ENCODE data around the gene C1orf159.
"Not testable (repeated sequence)": the region's sequence is repeated elsewhere in the genome, so short reads cannot be mapped to it uniquely, and the experiment has no call there.

C1orf159 gene

DNA sequence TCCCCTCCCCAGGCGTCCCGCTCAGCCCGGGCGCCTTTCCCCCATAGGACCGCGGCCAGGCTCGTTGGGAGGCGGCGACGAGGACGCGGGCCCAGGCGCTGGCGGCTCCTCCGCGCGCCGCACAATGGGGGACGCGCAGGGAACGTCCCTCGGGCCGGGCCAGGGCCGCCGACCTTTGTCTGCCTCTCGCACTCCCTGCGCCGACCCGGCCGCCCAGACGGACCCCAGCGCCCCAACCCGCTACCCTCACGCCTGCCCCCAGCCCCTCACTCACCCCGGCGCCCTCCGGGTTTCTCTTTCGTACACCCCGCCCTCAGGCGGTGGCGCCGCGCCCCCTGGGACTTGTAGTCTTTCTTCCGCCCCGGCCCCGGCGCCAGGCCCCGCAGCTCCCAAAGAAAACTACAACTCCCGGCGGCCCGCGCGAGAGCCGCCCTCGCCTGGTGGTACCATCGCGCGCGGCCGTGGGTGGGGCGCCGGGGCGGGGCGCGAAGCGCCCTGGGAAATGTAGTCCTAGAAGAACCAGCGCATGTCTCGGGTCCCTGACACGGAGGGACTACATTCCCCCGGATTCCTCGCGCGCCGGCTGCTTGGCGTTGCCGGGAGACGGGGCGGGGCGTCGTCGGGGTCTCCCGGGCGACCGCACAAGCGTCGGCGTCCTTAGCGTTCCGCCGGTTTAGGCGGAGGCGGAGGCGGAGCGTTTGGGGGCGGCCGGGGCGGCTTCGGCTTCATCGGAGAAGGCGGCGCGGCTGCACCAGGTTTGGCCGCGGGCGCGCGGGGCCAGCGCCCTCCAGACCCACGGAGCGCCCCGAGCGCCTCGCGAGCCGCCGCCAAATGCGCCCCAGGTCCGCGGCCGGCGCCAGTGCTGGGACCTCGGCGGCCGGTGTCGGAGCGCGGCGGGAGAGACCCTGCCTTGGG is at the start of gene C1orf159:
Gene C1orf159, minus strand, starts transcription at position 304 of the 915 bp plus-strand sequence. CDS start 24,546 bp downstream, outside the sequence.
- peak; percentile 84 for DNase-seq

DNA sequence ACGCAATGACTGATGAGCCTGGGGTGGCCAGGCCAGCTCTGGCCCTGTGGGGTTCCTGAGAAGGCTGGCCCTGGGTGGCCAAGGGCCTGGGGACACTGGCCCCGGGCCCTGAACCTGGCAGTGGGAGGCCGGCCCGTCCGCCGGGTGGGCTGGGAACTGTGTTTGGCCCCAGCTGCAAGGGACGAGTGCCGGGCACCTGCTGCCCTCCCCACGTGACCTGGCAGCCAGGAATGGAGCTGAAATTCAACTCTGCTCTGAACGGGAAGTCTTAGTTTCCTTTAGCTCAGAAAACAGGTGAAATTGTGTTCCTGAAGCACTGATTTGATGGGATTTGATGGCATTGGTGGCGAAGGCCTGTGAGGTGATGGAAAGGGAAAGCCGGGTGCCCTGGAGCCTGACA is 49.6 kb upstream of the C1orf159 start:
- no peak for DNase-seq

DNA sequence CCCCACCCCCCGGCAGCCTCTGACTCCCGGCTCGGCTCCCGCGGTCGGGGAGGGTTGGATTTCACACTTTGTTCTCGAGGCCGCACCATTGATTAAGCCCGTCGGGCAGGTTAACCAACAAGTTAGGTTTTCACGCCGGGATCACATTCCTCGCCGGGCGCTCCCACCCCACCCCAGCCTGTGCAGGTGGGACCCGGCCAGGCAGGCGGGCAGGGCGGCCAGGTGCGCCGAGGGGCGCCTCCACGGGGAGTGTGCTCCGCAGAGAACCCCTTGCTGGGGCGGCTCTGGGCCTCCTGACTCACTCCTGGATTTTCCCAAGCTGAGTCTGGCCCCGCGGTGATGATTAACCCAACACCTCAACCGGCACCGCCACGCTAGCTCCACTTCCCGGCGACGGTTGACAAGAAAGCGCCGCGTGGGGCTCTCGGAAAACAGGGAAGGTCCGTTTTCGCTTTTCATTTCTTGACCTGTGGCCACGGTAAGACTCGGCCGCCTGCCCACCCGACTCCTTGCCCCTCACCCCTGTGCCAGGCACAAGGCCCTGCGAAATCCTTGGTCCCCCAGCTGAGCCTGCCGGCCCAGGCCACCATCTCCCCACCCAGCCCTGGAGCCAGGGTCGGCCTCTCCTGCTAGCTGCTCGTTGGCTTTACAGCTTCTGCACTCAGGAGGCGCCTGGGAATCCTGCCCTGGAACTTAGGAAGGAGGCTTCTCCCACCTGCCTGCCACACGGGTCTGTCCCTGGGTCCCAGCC is 49.0 kb upstream of the C1orf159 start:
- no peak for DNase-seq

DNA sequence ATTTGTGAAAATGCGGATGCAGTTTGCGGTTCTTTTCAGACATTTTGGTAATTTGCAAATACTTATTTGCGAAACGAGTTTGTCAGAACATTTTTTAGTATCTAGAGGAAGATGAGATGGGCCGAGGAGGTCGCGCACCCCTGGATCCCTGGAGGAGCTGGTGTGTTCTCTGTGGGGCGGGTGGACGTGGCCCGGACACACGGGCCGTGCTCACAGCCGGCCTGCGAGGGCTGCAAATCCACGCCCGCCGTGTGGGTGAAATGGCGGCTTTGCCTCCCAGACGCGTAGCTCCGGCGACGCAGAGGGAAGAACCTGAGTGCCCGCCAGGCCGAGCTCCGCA is 48.4 kb upstream of the C1orf159 start:
- no peak for DNase-seq

DNA sequence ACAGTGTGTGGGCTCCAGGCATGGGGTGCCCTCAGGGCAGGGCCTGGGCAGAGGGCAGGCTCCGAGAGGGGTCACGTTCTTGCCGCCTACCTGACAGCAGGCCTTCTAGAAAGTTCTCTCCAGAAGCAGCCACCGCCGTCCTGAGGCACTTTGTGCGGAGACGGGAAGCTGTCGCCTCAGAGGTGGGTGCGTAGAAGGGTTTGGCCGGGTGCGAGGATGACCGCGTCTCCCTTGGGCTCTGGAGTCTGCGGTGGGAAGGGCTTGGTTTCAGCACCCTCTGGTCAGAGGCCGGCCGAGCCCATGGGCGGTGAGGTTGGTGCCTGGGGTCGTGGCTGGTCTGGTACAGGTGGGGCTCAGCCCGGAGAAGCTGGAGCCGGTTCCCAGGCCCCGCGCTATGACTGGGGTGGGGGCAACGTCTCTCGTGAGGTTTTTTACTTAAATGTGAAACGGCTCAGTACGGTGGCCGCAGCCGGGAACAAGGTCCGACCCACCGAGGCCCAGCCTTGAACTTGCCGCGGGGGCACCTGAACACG is 47.7 kb upstream of the C1orf159 start:
- DNase-seq: no peak

DNA sequence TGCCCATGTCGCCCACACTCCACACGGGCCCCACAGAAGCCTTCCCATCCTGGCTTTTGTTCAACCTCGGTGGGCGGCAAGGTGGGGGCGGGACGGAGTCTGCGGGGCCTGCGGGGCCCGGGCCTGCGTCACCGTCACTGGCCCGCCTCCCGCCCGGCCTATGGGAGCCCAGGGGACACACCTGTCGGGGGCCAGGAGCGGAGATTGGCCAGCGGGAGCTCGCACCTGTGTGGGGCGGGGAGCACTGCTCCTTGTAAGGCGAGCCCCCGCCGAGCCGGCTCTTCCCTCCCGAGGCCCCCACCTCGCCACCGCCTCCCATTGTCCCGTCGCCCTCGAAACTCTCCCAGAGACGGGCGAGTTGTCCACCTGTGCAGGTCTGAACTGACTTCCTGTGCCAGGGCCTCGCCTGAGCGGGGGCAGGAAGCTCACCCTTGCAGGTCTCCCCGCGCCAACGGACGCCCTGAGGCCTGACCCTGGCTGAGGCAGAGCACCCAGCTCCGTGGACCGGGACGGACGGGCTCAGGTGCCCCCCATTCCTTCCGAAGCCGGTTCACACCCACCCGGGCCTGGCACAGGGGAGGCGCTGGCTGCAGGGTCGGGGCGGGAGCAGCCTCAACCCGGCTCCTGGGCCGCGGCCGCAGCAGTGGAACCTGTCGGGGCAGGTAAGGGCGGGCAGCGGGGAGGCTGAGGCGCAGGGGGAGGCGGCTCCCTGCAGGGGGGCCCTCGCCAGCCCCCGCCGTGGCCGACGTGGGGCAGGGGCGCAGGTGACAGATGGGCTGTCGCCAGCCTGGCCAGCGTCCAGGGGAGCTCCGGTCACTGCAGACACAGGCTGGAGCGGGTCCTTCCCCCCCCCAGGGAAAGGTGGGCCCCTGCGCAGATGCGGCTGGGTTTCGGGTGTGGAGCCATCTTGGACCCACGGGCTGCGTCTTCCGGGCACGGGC is 47.0 kb upstream of the C1orf159 start:
- DNase-seq: no peak

DNA sequence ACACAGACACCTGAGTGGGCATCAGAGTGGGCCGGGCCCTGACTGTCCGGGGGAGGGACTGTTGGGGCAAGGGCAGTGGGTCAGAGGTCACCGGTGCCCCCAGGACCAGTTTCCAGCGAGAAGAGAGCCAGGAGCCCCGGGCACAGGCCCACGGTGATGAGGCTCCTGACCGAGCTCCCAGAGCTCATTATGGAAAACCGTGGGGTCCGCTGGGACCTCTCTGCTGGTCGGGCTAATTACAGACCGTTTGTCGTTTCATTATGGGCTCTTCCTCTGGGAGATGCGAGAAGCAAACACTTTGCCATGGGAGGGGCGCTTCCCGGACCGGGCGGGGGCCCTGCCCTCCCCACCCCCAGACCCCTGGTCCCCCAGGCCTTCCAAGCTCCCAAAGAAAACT is 45.8 kb upstream of the C1orf159 start:
- DNase-seq: no peak

DNA sequence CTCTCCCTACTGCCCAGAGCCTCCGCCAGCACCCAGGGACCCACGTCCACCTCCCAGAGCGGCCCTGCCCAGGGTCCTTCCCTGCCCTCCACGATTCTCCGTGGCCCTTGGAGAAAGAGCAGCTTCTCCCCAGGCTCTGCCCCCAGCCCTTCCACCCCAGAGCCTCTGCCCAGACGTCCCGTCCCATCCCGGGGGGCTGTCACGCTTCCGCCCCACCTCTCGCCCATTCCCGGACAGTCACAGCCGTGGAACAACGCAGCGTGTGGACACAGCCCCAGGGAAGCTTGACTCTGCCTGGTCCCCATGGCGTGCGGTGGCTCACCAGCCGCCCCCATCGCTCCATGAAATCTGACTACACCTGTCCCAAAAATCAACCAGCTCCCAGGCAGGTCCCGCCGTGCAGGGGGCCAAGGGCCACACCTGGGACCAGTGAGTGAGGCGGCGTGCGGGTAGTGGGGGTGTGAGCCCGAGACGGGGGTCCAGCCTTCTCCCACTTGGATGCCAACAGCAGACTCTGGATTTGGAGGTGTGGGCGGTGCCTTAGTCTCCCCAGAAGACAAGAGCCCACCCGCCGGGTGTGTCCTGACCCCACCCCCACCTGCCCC is 45.3 kb upstream of the C1orf159 start:
- DNase-seq: no peak

DNA sequence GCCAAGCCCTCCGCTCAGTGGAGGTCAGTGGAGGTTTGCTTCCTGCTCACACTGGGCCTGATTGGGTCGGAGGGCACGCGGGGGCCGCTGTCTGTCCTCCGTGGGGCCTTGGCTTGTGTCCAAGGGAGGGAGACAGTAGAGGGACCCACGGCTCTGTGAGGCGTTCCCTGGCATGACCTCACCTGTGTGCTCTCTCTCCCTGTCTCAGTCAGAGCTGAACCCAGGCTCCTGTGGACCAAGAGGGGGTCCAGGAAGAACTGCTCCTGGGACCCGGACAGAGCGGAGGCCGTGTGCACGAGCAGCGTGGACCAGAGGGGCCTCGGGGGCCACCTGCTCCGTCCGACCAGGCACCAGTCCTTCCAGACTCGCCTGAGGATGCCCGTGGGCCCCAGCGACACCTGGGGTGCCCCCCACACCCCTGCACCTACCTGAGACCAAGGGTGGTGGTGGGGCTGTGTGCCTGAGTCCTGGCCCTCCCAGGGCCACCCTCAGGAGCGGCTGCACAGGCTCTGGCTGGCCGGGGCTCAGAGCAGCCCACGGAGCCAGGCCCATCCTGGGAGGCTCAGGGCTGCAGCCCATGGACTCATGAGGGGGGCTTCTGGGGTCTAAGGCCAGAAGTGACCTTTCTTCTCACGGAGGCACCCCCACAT is 44.5 kb upstream of the C1orf159 start:
- DNase-seq: no peak

DNA sequence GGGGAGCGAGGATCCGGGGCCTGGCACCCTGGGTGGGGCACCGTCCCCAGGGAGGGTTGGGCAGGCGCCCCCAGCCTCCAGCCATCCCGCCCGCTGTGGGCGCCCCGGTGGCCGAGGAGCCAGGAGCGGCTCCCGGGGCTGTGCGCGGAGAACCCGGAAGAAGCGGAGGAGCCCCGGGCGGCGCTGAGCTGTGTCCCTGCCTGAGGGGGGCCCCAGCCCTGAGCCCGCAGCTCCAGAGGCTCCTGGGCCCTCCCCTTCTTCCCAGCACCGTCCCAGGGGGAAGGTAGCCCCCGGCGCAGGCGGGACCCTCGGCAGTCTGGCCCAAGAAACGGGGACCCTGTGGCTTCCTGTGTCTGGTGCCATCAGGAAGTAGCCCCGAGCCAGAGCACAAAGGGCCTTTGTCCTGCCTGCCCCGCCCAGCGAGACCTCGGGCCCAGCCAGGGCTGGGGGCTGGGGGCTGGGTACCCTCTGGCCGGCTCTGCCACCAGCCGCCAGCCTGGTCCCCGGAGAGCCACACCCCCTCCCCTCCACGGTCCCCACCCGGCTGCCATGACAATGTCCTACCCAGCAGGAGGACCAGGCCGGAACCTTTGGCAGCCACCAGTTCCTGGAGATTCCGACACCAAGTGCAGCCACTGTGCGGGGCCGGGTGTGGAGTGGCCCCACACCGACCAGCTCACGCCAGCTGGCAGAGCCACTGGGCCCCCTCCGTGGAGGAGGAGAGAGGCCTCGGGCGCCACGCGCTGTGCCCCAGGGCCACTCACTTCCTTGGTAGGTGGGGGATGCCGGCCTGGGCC is 42.2 kb upstream of the C1orf159 start:
- DNase-seq: no peak

DNA sequence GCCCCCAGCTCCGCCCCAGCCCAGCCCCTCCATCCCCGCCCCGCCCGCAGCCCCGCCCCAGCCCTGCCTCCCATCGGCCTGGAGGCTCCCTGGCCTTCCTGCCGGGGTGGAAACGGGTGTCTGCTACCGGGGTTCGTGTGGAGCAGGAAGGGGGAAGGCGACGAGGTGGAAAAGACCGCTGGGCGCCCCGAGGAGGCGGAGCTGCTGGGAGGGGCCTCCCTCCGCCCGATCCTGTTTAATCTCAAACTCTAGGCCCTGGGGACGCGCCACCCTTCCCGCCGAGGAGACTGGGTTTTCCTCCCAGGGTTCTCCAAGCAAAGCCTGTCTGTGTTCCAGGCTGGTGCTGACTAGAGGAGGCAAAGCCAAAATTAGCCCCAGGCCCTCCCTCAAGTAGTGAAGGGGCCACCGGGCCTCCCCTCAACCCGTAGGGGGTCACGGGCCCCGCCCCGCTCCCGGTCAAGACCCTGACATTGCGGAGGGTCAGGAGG is 41.6 kb upstream of the C1orf159 start:
- DNase-seq: no peak

DNA sequence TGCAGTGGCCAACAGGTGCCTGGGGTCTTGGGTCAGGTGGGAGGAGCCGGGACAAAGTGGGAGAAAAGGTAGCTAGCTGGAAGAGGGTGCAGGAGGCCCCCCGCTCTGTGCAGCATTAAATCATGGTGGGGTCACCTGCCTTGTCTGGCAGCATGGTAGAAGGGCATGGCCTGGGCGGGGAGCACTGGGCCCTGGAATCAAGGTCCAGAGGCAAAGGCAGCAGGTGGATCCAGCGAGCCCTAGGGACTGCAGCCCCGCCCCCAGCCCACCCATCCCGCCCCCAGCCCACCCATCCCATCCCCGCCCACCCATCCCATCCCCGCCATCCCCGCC is 41.1 kb upstream of the C1orf159 start:
- no peak for DNase-seq

DNA sequence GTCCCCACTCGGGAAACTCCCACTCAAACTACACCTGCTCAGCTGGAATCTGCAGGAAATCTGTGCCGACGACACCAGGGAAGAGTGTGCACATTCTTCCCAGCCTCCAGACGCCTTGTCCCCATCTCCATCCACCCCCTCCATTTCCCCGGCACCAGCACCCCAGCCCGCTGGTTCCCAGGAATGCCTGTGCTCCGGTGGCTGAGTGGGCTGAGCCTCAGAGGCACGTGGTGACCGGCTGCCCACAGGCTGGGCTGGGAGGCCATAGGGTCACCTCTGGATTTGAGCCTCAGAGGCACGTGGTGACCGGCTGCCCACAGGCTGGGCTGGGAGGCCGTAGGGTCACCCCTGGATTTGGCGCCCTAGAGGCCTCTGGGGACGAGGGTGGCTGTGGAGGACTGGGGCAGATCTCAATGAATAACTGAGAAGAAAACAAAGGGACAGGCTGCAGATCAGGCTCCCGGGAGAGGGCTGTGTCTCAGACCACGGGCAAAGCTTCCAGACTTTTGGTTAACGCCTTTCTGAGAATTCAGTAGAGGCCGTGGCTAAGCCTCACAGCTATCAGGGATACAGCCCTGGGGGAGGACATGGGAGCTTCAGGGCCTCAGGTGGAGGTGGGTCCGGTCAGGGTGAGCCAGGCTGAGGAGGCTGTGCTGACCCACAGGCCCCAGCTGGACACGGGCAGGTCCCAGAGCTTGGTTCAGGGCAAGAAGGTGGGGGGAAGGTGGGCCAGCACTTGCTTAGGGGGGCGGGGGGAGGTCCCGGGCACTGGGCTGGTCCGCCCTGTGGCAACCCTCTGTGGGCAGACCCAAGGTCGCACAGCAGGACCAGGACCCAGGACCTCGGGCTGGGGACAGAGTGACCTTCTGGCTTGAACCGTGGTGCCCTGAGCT is 40.5 kb upstream of the C1orf159 start:
- DNase-seq: no peak

DNA sequence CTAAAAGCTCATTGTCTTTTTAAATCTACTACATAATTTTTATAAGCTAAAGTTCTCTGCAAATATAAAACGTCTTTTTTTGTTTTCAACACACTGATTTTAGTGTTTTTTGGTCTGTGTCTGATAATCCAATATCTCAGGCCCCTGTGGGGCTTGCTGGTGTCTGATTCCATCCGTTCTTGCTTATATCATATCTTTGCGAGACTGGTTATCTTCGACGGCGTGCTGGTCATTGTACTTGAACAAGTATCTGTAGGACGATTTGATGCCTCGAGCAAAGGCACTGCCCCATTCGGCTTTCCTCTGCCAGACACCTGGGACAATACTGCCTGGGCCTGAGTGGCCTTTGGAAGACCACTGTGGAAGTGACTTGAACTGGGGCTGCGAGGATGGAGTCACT is 39.4 kb upstream of the C1orf159 start:
- no peak for DNase-seq

DNA sequence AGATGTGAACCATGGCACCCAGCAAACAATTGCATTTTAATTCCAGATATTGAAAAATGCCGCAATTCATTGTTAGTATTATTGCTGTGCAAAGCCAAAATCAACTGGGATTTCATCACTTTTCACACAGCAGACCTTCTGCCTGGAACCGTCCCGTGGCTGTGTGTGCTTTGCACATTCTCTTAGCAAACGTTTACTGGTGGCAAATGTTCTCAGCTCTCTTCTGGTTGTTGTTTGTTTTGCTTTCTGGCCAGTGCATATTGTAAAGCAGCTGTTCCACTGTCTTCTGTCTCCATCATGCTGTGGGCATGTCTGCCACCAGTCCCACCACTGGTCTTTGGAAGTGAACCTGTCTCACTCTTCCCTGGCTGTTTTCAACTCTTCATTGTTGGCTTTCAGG is 38.0 kb upstream of the C1orf159 start:
- DNase-seq: no peak

DNA sequence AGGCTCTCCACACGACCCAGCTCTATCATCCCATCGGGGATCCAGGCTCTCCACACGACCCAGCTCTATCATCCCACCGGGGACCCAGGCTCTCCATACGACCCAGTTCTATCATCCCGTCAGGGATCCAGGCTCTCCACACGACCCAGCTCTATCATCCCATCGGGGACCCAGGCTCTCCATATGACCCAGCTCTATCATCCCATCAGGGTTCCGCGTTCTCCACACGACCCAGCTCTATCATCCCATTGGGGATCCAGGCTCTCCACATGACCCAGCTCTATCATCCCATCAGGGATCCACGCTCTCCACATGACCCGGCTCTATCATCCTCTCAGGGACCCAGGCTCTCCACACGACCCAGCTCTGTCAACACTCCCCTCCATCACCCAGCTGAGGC is 37.3 kb upstream of the C1orf159 start:
- DNase-seq: not testable (repeated sequence)

DNA sequence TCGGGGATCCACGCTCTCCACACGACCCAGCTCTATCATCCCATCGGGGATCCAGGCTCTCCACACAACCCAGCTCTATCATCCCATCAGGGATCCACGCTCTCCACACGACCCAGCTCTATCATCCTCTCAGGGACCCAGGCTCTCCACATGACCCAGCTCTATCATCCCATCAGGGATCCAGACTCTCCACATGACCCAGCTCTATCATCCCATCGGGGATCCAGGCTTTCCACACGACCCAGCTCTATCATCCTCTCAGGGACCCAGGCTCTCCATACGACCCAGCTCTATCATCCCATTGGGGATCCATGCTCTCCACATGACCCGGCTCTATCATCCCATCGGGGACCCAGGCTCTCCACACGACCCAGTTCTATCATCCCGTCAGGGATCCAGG is 36.5 kb upstream of the C1orf159 start:
- not testable (repeated sequence) for DNase-seq

DNA sequence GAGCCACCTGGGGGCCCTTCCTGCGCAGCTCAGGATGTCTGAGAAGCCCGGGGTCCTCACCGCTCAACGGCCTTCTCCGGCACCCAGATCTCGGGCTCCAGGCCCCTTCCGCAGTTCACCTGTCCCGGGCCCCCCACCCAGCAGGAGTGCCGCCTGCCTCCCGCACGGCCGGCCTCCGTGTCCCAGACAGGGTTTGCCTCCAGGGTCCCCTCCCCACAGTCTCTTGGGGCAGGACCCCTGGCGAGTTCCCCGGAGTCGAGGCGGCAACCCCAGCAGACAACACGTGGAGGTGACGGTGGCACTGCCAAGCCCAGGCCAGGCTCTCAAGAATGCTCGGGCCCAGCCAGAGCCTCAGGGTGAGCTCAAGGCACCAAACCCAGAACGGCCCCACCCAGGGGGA is 35.4 kb upstream of the C1orf159 start:
- no peak for DNase-seq

DNA sequence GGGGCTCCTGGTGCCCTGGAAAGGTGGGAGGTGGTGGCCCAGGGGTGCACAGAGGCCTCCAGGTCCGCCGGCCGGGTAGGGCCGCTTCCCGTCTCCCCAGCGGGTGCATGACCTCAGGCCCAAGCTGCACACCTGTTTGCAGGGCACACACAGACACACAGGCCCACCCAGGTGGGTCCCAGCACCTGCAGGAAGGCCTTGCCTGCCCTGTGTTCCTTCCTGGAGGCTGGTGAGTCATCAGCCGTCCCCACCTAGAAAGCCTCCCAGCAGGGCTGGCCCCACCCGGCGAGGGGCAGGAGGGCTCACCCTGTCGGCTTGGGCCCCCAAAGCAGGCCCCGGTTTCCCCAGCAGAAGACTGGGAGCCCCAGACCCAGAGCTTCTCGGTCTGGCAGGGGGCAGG is 34.2 kb upstream of the C1orf159 start:
- DNase-seq: no peak

DNA sequence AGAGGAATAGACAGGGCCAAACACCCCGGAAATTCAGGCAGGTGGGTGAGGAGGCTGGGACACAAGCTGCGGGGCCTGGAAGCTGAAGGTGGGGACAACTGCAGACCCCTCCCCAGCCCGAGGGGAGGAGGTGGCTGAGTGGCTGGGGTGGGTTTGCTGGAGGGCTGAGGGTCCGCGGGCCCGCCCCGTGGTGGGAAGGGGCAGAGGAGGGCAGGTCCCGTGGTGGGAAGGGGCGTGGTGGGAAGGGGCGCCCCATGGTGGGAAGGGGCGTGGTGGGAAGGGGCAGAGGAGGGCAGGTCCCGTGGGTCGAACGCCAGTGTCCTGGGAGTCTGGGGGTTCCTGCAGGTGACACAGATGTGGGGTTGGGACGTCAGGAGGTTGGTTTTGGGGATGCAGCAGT is 33.5 kb upstream of the C1orf159 start:
- DNase-seq: no peak
